C4-2B (cell line): ENCODE measurements around the gene CD19.

Experiments
- ZFX ChIP-seq: fragments of 450-650 bp; IDR thresholded peaks from 2 replicates; pipeline ENCODE4 v1.6.1; 2017
- TF ChIP-seq, protein P1 (sequence below): fragments of 450-650 bp; conservative IDR thresholded peaks from 2 replicates; pipeline ENCODE4 v1.5.1; 2017; ENCODE audit warnings: mild to moderate bottlenecking

DNA sequence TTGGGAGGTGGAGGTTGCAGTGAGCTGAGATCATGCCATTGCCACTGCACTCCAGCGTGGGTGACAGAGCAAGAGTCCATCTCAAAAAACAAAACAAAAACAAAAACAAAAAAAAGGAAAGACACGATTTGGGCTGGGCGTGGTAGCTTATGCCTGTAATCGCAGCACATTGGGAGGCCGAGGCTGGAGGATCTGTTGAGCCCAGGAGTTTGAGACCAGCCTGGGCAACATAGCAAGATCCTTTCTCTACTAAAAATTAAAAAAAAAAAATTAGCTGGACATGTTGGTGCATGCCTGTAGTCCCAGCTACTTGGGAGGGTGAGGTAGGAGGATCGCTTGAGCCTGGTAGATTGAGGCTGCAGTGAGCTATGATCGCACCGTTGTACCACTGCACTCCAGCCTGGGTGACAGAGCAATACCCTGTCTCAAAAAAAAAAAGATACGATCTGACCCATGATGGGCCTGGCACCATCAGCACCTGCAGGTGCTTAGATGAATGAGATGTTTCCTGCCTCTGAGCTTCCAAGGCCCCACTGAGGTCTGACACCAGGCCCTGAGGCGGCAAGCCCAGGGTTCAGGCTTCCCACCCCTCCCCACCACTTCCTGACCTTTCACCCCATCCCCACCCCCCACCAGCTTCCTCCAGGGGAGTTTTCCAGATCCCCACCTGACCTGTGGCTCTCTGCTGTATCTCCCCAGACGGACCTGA is 31.7 kb upstream of the CD19 start:
- TF ChIP-seq, protein P1, sequence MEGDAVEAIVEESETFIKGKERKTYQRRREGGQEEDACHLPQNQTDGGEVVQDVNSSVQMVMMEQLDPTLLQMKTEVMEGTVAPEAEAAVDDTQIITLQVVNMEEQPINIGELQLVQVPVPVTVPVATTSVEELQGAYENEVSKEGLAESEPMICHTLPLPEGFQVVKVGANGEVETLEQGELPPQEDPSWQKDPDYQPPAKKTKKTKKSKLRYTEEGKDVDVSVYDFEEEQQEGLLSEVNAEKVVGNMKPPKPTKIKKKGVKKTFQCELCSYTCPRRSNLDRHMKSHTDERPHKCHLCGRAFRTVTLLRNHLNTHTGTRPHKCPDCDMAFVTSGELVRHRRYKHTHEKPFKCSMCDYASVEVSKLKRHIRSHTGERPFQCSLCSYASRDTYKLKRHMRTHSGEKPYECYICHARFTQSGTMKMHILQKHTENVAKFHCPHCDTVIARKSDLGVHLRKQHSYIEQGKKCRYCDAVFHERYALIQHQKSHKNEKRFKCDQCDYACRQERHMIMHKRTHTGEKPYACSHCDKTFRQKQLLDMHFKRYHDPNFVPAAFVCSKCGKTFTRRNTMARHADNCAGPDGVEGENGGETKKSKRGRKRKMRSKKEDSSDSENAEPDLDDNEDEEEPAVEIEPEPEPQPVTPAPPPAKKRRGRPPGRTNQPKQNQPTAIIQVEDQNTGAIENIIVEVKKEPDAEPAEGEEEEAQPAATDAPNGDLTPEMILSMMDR: no peak
- no peak for TF ChIP-seq ZFX
